Sigmoid colon (tissue), 4 donors: Measurements from ENCODE around the gene DNAH6.

Source experiments
- EP300 ChIP-seq, 4 donors: sonication (generic); formaldehyde crosslinking; IDR thresholded peaks; one replicate each; pipeline ENCODE4 v1.6.1; 2017; ENCODE audit warnings: antibody characterized with exemption in 4 of 4
- POLR2A ChIP-seq, 2 donors: fragments of 450-650 bp; IDR thresholded peaks; one replicate each; pipeline ENCODE4 v1.6.1; 2016; ENCODE audit warnings: antibody characterized with exemption in 2 of 2, mild to moderate bottlenecking in 2 of 2, moderate library complexity in 2 of 2
- TF ChIP-seq, protein P1 (sequence below), 4 experiments: fragments of 450-650 bp in 3 of 4; fragments of 200-600 bp in 1 of 4; IDR thresholded peaks; one replicate each; pipeline ENCODE4 v1.5.1; 2016 to 2019; ENCODE audit warnings: antibody characterized with exemption in 4 of 4, mild to moderate bottlenecking in 3 of 4, moderate library complexity in 2 of 4

DNA sequence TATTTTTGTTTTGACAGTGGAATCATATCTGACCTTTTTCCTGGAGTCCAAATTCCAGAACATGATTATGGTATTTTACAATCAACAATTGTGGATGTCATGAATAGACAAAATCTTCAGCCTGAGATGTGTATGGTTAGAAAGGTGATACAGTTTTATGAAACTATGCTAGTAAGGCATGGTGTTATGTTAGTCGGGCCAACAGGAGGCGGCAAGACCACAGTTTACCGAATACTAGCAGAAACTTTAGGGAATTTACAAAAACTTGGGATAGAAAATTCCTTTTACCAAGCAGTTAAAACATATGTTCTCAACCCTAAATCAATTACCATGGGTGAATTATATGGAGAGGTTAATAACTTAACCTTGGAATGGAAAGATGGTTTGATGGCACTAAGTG is 137.0 kb downstream of the DNAH6 start:
- TF ChIP-seq EP300 (IDR thresholded peaks at IDR 0.05) (no peak), POLR2A (IDR thresholded peaks at IDR 0.05) (no peak)
- TF ChIP-seq, protein P1, sequence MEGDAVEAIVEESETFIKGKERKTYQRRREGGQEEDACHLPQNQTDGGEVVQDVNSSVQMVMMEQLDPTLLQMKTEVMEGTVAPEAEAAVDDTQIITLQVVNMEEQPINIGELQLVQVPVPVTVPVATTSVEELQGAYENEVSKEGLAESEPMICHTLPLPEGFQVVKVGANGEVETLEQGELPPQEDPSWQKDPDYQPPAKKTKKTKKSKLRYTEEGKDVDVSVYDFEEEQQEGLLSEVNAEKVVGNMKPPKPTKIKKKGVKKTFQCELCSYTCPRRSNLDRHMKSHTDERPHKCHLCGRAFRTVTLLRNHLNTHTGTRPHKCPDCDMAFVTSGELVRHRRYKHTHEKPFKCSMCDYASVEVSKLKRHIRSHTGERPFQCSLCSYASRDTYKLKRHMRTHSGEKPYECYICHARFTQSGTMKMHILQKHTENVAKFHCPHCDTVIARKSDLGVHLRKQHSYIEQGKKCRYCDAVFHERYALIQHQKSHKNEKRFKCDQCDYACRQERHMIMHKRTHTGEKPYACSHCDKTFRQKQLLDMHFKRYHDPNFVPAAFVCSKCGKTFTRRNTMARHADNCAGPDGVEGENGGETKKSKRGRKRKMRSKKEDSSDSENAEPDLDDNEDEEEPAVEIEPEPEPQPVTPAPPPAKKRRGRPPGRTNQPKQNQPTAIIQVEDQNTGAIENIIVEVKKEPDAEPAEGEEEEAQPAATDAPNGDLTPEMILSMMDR (IDR thresholded peaks at IDR 0.05): no peak
